Skeletal muscle cell (primary cell): ENCODE results near the gene VCP.

Source experiments
- DNase-seq: peaks from one replicate; pipeline ENCODE4 v3.0.0-alpha.2; 2010; ENCODE audit warnings: low read depth
- H3K4me3 ChIP-seq: 2 replicates; pipeline ENCODE4 v1.5.1; 2011; ENCODE audit warnings: low read depth, mild to moderate bottlenecking, control low read depth, low read length, moderate library complexity

Gene VCP

GRCh38 chr9:35070823-35071813 lies 1.3 kb downstream of the VCP start:
- no peak for DNase-seq
- H3K4me3 ChIP-seq, result peak overlapping the region; percentile 92

GRCh38 chr9:35069020-35069419 lies 3.4 kb downstream of the VCP start:
- H3K4me3 ChIP-seq, result no peak overlapping the region
- no peak for DNase-seq

GRCh38 chr9:35067056-35067455 lies 5.4 kb downstream of the VCP start:
- DNase-seq, result no peak
- no peak overlapping the region for H3K4me3 ChIP-seq

- no peak overlapping the region for H3K4me3 ChIP-seq
- no peak for DNase-seq
Measured at GRCh38 chr9:35060548-35061207, 11.7 kb downstream of the VCP start.

GRCh38 chr9:35059438-35059837 lies 13.0 kb downstream of the VCP start:
- DNase-seq, result no peak
- H3K4me3 ChIP-seq, result no peak overlapping the region

- no peak overlapping the region for H3K4me3 ChIP-seq
- DNase-seq, result no peak
Measured at GRCh38 chr9:35057271-35057620, 15.2 kb downstream of the VCP start.

- DNase-seq, result no peak
- H3K4me3 ChIP-seq, result no peak overlapping the region
Measured at GRCh38 chr9:35056571-35057270, 15.7 kb downstream of the VCP start.

GRCh38 chr9:35054871-35055644 lies 17.4 kb downstream of the VCP start:
- DNase-seq, result no peak
- H3K4me3 ChIP-seq, result no peak overlapping the region

GRCh38 chr9:35054185-35054835 lies 18.1 kb downstream of the VCP start:
- H3K4me3 ChIP-seq, result no peak overlapping the region
- no peak for DNase-seq

GRCh38 chr9:35051069-35051967 lies 21.1 kb downstream of the VCP start:
- no peak for DNase-seq
- no peak overlapping the region for H3K4me3 ChIP-seq

GRCh38 chr9:35048511-35048910 lies 23.9 kb downstream of the VCP start:
- no peak overlapping the region for H3K4me3 ChIP-seq
- no peak for DNase-seq

- no peak overlapping the region for H3K4me3 ChIP-seq
- no peak for DNase-seq
Measured at GRCh38 chr9:35044071-35044470, 28.4 kb downstream of the VCP start.

GRCh38 chr9:35042891-35043545 lies 29.4 kb downstream of the VCP start:
- H3K4me3 ChIP-seq, result no peak overlapping the region
- DNase-seq, result no peak

- H3K4me3 ChIP-seq, result no peak overlapping the region
- no peak for DNase-seq
Measured at GRCh38 chr9:35042081-35042604, 30.3 kb downstream of the VCP start.

- DNase-seq, result no peak
- H3K4me3 ChIP-seq, result peak overlapping the region; percentile 24
Measured at GRCh38 chr9:35035851-35036701, 36.3 kb downstream of the VCP start.

- no peak for DNase-seq
- H3K4me3 ChIP-seq, result no peak overlapping the region
Measured at GRCh38 chr9:35033101-35033500, 39.3 kb downstream of the VCP start.
